ENCODE results near the gene CD81. TPM values are rescaled to one million over a fixed set of nuclear protein-coding genes. Genes with fewer than 3 reads are reported as not detected.
A peak's percentile ranks its signal among the peaks of the same experiment; 100 is the strongest.

CD81 gene
- total RNA-seq, 2 donors from 2014 or later = 616 to 784 TPM

DNA sequence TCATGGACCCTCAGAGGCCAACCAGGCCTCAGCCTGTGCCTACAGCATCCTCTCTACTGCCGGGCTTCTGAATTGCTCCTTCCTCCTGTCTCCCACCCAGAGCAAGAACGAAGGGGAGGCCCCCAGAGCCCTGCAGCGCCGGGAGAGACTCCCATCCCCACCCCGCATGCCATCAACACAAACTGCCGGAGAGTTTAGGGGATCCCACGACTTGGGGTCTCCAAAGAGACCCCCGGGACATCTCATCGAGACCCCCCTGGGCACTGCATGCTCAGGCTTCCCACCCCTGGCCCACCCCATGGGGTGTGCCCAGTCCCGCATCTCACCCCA is 8.3 kb upstream of the CD81 start:
- DNase-seq (ENCODE audit: low spot score) = peak; percentile 35
- intact Hi-C loops (cut with DNase I) = no loop called here

DNA sequence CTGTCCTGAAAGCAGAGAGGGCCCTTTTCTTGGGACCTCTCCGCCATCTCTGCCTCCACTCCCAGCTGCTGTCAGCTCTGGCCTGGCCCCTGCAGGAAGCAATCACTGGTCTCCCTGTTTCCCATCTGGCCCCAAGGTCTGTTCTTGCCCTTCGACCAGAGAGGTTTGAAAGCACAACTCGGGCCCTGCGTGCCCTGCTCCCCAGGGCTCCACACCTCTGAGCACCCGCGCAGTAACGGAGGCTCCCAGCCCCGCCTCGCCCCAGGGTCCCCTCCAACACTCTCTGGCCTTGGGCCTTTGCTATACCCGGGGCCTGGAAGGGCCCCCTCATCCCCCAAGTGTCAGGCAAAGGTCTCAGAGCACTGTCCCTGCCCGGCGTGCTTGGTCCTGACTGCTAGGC is 7.8 kb upstream of the CD81 start:
- intact Hi-C loops (cut with DNase I) = no loop called here
- peak; percentile 56 for DNase-seq (ENCODE audit: low spot score)

DNA sequence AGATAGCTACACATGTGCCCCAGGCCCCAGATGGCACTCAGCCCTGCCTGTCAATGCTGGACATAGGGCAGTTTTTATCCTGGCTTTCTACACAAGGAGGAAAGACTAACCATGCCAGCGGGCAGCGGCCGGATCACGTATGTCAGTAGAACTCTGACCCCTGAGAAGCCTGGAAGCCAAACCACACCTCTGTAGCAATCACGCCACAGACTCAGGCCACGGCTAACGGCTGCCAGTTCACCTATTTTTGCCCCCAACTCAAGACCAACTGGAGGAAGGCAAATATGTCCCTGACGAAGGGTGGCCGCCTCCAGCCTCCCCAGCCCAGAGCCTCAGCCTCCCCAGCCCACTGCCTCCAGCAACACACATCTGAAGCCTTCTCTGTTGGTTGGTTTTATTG is 7.2 kb upstream of the CD81 start:
- intact Hi-C loops (cut with DNase I) = no loop called here
- DNase-seq (ENCODE audit: low spot score) = peak; percentile 73

DNA sequence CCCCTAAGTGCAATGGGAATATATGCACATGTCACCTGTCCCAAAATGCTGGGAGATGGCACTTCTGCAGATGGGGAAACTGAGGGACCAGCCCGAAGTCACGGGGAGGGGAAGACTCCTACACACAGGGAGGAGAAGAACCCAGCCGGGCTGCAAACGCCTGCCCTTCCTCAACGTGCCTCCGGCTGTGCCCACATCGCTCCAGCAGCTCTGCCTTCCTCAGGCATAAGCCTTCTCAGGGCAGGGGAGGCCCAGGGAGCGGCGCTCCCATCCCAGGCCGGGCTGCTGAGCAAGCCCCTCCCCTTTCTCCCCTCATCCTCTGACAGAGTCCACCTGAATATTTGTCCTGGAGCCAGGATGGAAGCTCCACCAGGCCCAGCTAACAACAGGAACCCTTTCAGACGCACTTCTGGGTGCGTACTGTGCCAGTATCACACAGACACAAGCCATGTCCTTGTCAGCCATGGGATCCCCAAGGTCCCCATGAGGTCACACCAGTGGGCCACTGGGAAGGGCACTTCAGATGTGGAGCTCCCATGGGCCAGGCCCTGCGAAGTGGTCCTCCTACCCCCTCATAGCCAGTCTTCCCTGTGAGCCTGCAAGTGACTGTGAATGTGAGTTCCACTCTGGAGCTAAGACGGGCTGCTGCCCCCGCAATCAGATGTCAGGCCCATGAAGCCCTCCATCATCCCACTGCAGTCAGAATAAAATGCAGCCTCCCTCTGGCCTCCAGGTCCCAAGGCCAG is 2.5 kb upstream of the CD81 start:
- intact Hi-C loops (cut with DNase I) = no loop called here
- DNase-seq (ENCODE audit: low spot score) = peak; percentile 73

DNA sequence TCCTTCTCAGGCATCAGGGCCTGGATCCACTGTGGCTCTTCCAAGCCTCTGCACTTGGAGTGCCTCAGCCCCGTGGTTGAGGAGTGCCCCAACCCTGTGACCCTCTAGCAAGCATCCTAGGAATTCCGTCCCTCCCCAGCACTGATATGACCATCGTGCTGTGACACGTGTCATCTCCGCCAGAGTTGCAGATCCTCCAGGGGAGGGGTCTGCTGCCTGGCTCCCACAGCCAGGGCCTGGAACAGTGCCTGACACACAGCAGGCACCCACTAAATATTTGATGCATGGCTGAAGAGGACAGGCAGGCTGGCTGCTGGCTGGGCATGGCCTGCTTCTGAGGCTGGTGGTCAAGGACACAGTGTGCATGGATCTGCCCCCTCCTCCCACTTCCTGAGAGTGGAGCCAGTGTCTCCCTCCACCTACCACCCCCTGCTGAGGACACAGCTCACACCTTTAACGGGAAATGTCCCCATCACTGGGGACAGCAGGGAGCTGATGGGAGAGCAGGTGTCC is 1.7 kb upstream of the CD81 start:
- intact Hi-C loops (cut with DNase I) = no loop called here
- DNase-seq (ENCODE audit: low spot score) = peak; percentile 66

DNA sequence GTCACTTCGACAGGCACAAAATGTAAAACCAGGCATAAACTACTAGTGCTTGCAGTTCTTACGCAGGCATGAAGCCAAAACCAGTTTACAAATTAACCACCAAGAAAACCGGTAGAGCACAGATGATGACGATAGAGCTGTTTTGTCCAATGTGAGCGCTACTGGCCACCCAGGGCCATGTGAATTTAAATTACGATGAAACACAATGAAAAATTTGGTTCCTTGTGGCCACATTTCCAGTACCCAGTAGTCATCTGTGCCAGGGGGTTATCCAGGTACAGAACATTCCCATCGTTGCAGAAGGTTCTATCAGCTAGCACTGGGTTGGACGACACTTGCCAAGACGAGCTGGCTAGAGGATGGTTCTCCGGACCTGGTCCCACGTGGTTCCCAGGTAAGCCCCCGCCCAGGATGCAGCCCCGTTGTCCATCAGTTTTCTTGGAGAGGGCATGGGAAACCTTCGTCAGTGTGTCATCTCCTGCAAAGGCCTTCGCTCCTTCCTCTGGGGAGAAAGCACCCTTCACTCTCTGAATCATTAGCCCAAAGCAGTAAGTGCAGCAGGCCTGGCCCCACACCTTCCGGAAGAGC is 1.1 kb upstream of the CD81 start:
- intact Hi-C loops (cut with DNase I) = no loop called here
- DNase-seq (ENCODE audit: low spot score) = peak; percentile 59

DNA sequence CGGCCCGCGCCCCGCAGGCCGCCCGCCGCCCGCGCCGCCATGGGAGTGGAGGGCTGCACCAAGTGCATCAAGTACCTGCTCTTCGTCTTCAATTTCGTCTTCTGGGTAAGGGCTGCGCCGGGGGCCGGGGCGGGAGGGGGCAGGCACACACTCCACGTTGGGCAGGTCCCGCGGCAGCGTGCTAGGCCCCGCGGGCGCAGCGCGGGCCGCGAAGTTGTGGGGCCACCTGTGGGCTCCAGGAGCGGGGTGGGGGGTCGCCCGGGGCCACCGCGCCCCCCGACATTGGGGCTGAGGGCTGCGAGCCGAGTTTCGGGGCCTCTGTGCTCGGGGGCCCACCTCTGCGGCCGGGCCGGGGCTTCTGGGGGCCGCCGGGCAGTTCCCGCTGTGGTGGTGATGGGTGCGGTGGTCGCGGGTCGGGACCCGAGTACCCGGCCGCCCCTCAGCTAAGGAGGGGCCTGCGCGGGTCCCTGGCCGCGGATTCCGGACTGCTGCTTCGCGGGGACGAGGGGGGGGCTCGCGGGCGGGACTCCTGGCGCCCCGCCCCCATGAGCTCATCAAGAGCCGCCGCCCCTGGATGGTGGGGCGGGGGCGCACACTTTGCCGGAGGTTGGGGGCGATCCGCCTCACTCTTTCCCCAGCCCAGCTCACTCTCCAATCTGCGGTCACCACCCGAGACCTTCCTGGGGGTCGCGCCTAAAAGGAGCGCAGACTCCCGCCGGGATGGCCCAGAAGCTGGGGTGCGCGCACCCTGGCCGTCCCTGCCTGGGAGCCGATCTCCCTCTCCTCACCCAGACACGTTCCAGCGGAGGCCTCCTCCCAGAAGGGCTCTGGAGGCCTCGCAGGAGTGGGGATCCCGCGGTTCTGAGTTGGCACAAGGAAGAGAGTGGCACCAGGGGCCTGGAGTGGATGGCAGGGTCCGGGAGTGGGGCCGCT is 667 bp downstream of the CD81 start:
- intact Hi-C loops (cut with DNase I) = no loop called here
- DNase-seq (ENCODE audit: low spot score) = peak; percentile 90

DNA sequence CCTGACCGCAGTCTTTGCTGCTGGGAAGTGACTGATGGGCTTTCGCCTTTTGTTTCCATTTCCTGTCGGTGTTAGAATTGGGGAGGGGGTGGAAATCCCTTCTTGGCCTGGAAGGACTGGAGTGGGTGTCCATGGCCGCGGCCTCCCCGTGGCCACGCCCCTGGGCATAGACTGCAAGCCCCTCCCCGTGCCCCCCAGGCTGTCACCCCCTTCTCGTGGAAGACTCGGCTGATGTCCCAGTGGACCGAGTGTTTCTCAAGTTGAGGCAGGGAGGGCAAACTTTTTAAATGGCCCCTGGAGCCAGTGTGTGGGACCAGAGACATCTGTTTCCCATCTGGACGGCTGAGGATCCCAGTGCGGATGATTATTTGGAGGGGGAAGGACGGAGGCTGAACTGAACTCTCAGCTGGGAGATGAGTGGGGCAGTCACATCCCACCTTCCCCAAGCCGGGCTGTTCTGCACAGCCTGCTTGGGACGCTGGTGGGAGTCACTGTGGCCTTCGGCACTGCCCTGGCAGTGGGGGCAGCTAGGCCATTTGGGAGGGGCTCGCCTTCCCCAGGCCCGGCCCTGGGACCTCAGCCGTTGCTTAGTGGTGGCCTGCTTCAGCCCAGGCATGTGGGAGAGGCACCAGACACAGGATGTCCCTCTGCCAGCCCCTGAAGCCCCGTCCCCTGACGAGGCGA is 1.6 kb downstream of the CD81 start:
- intact Hi-C loops (cut with DNase I) = no loop called here
- no peak for DNase-seq (ENCODE audit: low spot score)

DNA sequence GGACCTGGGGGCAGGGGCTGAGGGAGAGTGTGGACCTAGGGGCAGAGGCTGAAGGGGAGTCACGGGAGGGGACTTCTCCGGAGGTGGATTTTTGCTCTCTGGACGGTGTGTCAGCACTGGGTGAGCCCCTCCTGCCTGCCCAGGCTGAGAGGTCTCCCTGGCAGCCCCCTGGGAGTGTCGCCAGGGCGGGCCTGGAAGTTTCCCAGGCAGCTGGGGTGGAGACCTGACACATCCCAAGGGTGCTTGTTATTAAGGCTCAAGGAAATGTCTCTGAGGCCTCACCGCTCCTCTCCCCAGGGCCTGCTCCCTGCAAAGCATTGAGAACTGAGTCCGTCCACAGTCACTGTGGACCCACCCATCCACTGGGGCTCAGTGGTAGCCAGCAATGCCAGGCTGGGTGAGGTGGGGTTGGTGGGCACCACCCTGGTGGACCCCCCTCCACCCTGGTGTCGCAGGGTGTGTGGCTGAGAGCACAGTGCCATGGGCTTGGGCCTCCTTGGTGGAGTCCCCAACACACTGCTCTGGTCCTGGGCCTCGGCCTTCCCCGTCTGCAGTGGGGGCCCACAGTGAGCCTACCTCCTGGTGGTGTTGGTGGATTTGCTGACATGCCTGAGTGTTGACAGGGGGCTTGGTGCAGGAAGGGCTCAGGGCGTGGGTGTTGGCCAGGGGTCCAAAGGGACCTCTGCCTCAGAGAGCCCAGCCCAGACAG is 2.5 kb downstream of the CD81 start:
- no peak for DNase-seq (ENCODE audit: low spot score)
- intact Hi-C loops (cut with DNase I) = loop anchor here in 1 of 2 donors (5.0 kb wide), 1 partner anchor 67 kb away; no protein-coding TSS in a partner anchor

DNA sequence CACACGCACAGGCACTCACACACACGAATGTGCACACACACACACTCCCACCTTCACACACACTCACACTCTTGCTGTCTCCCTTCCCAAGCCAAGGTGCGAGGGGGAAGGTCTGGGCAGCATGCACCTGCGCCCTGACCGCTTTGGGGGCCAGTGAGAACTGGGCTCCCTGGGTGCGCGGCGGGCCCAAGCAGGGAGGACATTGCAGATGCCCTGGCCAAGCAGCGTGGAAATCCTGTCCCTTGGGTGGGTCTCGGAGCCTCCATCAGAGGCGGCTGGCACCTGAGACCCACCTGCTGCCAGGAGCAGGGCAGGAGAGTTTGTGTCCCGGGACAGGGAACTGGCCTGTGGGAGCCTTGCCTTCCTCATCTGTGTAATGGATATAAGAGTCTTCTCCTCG is 3.3 kb downstream of the CD81 start:
- intact Hi-C loops (cut with DNase I) = loop anchor here in 1 of 2 donors (5.0 kb wide), 1 partner anchor 68 kb away; no protein-coding TSS in a partner anchor
- no peak for DNase-seq (ENCODE audit: low spot score)

DNA sequence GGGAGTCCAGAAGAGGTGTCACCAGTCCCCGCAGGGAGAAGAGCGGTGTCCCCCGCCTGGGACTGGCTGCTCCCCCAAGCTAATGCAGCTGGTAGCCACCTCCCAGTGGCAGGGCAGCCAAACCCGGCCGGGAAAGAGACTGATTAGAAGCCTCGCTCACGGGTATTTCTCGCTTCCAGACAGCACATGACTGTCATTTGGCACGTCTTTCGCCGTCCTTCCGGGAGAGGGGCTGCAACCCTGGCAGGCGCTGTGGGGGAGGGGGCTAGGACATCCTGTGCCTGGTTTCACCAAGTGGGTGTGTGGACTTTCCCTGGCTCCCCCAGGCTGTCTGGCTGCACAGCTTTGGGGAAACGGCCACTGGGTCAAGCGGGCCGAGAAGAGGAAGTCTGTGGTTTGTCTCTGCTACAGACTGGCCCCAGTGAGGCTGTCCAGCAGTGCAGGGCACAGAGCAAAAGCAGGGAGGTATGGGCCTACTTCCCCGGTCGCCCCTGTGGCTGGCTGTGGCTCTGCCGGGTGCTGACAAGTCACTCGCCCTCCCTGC is 3.8 kb downstream of the CD81 start:
- intact Hi-C loops (cut with DNase I) = loop anchor here in 1 of 2 donors (5.0 kb wide), 1 partner anchor 69 kb away; no protein-coding TSS in a partner anchor
- DNase-seq (ENCODE audit: low spot score) = peak; percentile 95

DNA sequence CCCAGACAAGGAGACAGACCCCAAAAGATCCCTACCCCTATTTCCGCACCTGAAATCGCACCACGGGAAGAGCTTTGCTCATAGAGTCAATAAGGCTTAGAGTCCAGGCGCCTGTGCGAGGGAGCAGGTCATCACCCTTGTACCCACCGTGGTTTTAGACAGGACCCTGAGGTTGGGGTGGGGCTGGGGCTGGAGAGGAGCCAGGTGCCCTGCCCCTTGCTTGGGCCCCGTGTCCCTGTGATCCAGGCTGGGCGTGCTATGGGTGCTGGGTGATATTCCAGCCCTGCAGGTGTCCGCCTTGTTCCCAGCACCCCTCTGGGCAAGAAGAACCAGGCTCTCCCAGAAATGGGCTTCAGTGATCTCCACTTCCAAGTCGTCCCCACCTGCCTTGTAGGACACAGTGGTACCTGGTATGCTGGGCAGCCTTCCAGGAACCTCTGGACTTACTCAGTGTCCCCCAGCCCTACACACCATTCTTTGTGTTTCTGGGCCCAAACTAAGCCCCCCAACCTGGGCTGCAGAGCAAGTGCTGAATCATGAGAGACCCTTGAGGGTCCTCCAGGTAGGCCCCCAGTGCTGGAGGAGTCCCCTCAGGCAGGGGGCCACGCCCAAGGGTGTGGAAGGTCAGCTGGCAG is 4.5 kb downstream of the CD81 start:
- DNase-seq (ENCODE audit: low spot score) = no peak
- intact Hi-C loops (cut with DNase I) = loop anchor here in 1 of 2 donors (5.0 kb wide), 1 partner anchor 69 kb away; no protein-coding TSS in a partner anchor

DNA sequence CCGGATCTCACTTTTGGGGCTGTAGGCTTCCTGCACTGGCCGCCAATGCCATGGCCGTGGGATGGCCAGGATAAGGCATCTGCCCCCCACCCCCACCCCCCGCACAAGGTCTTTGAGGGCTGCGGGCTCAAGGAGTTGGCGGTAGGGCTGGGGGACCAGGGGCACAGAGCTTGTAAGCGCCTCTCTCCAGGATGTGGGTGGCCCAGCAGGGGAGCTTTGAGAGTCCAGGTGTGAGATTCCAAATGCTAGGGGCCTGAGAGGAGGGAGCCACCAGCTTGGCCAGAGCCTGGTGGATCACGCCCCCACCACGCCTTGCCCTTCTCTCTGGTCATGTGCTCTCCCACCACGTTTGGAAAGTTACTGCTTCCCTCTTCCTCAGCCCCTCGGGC is 5.0 kb downstream of the CD81 start:
- DNase-seq (ENCODE audit: low spot score) = no peak
- intact Hi-C loops (cut with DNase I) = loop anchor here in 1 of 2 donors (5.0 kb wide), 1 partner anchor 70 kb away; no protein-coding TSS in a partner anchor

DNA sequence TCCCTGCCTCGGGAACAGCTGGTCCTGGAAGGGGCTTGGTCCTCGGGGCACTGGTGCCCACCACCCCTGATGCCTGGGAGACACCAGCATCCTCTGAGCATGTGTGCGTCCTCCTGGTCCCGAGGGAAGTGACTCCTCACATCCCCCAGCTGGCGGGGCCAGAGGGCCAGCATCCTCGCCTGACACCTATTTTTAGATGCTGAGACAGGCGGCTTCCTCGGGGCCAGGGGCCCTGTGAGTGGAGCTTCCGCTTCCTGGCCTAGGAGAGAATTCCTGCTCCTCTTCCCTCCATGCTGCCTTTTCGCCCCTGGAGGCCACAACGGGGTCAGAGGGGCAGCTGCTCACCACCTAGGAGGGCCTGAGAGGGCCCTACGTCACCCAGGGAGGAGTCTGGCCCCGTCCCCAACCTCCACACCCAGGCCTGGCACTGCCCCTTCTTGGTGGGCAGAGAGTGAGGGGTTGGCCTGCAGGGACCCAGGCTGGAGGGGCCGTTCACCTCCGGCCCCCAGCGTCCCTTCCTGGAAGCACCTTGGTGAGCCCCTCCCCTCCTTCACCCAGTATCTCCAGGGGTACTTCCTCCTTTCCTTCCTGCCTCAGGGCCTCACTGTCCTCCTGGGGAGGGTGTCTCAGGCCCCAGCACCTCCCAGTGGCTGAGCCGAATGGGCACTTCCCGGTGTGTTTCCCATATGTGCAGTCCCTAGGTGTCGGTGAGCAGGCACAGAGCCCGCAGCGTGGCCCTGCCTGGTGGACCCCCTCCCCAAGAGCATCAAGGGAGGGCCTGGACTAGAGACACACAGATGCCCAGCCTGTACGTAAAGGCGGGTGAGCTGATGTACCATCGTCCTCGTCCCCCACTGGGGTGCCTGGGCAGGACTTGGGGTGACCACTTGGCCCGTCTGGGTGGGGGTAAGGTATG is 6.1 kb downstream of the CD81 start:
- intact Hi-C loops (cut with DNase I) = loop anchor here in 1 of 2 donors (5.0 kb wide), 1 partner anchor 71 kb away; no protein-coding TSS in a partner anchor
- no peak for DNase-seq (ENCODE audit: low spot score)

DNA sequence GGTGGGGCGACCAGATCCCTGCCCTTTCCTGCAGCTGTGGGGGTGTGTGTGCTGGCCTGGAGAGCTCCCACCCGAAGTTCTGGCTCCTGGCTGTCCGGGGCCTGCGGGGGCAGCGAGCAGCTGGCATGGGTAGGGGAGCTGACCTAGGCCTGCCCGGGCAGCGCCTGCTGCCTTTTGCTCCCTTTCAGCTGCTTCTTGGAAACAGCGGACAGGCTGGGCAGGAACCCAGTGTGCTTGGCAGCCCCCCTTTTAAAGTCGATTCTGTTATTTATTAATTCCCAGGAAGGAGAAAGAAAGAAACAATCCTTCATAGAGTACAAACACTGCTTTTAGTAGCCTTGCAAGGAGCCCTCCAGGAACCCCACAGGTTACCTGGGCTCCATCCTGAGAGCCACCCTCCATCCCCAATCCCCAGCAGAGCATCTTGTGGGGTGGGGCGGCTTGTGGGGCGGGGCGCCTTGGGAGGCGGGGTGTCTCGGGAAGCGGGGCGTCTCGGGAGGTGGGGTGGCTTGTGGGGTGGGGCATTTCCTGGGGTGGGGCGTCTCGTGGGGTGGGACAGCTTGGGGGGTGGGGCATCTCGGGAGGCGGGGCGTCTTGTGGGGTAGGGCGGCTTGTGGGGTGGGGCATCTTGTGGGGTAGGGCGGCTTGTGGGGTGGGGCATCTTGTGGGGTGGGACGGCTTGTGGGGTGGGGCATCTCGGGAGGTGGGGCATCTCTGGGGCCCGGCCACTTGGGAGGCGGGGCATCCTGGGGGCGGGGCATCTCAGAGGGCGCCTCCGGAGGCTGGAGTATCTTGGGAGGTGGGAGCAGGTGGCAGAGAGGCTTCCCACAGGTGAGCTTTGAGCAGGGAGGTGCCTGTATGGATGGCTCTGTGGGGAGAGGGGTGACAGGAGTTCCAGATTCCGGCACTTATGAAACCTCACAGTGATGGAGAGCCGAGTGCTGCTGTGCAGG is 7.0 kb downstream of the CD81 start:
- no peak for DNase-seq (ENCODE audit: low spot score)
- intact Hi-C loops (cut with DNase I) = loop anchor here in 1 of 2 donors (5.0 kb wide), 1 partner anchor 72 kb away; no protein-coding TSS in a partner anchor
